ENCODE measurements around the gene P3H3. TPM values are rescaled to one million over a fixed set of nuclear protein-coding genes. Genes with fewer than 3 reads are reported as not detected.

P3H3 gene
- total RNA-seq, 6 donors from 2014 or later, result 2.7 to 15.7 (median 7.0) TPM

DNA sequence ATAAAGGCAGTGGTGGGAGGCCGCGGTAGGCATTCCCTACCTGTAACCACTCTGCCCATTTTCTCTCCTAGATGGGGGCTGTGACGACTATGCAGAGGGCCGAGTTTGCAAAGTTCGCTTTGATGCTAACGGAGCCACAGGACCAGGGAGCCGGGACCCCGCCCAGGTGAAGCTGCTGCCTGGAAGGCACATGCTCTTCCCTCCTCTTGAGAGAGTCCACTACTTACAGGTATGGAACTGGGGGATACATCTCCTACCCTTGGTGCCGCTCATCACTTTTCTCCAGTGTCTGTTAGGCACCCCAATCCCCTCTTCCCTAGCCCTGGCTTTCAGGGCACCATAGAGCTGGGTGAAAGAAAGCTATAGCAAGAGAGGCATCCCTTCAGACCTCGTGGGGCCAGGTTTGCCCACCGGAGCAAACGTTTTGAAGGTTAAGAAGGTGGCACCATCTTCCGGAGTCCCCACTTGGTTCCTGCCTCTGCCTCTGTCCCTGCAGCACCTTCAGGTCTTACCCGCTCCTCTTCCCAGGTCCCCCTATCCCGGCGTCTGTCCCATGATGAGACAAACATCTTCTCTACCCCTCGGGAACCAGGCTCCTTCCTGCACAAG is 2.0 kb upstream of the P3H3 start:
- Histone ChIP-seq H3K9me3 (no peaks in the 10 kb centered on the region), H3K27ac (no peak overlapping the region), H3K4me3 (no peak overlapping the region), H3K4me1 (peaks cover 22 to 46% (median 39%) of the 10 kb centered on the region in 4 donors), H3K36me3 (no peaks in the 10 kb centered on the region), H3K27me3 (peaks cover 0 to 23% (median 9%) of the 10 kb centered on the region in 4 donors)
- ATAC-seq (ENCODE audit: low FRiP score in 2 of 2) (no peak), DNase-seq (no peak)
- WGBS, 2 donors, result 83 to 87% methylated on average over 9 to 17 of the region's 17 CpGs
- TF ChIP-seq POLR2AphosphoS5 (IDR thresholded peaks at IDR 0.05) (no peak), EP300 (IDR thresholded peaks at IDR 0.05) (no peak), POLR2A (IDR thresholded peaks at IDR 0.05) (no peak)
- TF ChIP-seq, protein P1, sequence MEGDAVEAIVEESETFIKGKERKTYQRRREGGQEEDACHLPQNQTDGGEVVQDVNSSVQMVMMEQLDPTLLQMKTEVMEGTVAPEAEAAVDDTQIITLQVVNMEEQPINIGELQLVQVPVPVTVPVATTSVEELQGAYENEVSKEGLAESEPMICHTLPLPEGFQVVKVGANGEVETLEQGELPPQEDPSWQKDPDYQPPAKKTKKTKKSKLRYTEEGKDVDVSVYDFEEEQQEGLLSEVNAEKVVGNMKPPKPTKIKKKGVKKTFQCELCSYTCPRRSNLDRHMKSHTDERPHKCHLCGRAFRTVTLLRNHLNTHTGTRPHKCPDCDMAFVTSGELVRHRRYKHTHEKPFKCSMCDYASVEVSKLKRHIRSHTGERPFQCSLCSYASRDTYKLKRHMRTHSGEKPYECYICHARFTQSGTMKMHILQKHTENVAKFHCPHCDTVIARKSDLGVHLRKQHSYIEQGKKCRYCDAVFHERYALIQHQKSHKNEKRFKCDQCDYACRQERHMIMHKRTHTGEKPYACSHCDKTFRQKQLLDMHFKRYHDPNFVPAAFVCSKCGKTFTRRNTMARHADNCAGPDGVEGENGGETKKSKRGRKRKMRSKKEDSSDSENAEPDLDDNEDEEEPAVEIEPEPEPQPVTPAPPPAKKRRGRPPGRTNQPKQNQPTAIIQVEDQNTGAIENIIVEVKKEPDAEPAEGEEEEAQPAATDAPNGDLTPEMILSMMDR (IDR thresholded peaks at IDR 0.05), result no peak

DNA sequence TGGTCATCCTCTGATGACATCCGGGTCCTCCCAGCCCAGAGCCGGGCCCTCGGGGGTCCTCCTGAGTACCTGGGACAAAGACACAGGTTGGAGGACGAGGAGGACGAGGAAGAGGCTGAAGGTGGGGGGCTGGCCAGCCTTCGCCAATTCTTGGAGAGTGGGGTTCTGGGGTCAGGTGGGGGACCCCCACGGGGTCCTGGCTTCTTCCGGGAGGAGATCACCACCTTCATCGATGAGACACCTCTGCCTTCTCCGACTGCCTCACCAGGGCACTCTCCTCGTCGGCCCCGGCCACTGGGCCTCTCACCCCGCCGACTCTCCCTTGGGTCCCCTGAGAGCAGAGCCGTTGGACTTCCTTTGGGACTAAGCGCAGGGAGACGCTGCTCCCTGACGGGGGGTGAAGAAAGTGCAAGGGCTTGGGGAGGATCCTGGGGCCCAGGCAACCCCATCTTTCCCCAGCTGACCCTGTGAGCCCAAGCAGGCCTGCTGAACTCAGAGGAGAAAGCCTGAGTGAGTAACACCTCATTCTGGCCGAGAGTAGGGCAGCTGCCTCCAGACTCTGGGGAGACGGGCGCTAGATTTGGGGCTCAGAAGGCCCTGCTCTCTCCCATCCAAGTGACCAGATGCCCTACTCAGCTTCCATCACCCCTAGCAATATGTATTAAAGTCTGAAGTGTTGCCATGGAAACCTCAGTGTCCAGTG is 1.3 kb upstream of the P3H3 start:
- Histone ChIP-seq H3K4me3 (no peak overlapping the region), H3K4me1 (peaks cover 18 to 41% (median 32%) of the 10 kb centered on the region in 4 donors), H3K9me3 (no peaks in the 10 kb centered on the region), H3K27ac (peak overlapping the region in 1 of 4 donors; percentile 30), H3K36me3 (no peaks in the 10 kb centered on the region), H3K27me3 (peaks cover 0 to 23% (median 8%) of the 10 kb centered on the region in 4 donors)
- TF ChIP-seq, protein P1 (IDR thresholded peaks at IDR 0.05), result no peak
- TF ChIP-seq EP300 (IDR thresholded peaks at IDR 0.05) (no peak), POLR2AphosphoS5 (IDR thresholded peaks at IDR 0.05) (no peak), POLR2A (IDR thresholded peaks at IDR 0.05) (no peak)
- ATAC-seq (ENCODE audit: low FRiP score in 2 of 2) (no peak), DNase-seq (peak in 1 of 2 donors; percentile 70)
- 76 to 77% methylated on average over 18 to 22 of the region's 22 CpGs for WGBS, 2 donors

DNA sequence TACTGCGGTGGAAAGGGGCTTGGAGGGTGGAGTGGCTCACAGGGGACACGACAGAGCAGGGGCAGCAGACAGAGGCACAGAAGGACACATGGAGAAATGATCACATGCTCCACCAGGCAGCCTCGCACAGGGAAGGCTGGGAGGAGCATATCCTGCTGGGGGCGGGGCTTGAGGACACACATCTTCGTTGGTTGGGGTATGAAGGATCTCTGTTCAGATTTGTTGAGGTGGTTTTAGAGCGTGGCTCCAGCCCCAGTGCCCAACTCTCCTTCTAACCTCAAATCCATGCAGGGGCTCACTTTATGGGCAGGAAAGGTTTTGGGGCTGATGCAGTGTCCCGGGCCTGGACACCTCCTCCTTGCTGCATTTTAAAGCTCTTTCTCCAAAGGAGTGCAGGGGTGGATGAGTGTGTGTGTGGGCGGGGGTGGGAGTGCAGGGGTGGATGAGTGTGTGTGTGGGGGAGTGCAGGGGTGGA is 733 bp upstream of the P3H3 start:
- Histone ChIP-seq H3K4me3 (no peak overlapping the region), H3K27ac (peak overlapping the region in 1 of 4 donors; percentile 30), H3K4me1 (peaks cover 15 to 35% (median 28%) of the 10 kb centered on the region in 4 donors), H3K9me3 (no peaks in the 10 kb centered on the region), H3K27me3 (peaks cover 0 to 23% (median 8%) of the 10 kb centered on the region in 4 donors), H3K36me3 (no peaks in the 10 kb centered on the region)
- peak in 1 of 2 donors; percentile 58 for ATAC-seq (ENCODE audit: low FRiP score in 2 of 2)
- 6 to 15% methylated on average over 7 to 8 of the region's 8 CpGs for WGBS, 2 donors
- no peak for TF ChIP-seq POLR2AphosphoS5 (IDR thresholded peaks at IDR 0.05)
- no peak for TF ChIP-seq EP300 (IDR thresholded peaks at IDR 0.05)
- TF ChIP-seq POLR2A (IDR thresholded peaks at IDR 0.05), result no peak
- TF ChIP-seq, protein P1 (IDR thresholded peaks at IDR 0.05), result no peak
- peak in 1 of 2 donors; percentile 68 for DNase-seq

DNA sequence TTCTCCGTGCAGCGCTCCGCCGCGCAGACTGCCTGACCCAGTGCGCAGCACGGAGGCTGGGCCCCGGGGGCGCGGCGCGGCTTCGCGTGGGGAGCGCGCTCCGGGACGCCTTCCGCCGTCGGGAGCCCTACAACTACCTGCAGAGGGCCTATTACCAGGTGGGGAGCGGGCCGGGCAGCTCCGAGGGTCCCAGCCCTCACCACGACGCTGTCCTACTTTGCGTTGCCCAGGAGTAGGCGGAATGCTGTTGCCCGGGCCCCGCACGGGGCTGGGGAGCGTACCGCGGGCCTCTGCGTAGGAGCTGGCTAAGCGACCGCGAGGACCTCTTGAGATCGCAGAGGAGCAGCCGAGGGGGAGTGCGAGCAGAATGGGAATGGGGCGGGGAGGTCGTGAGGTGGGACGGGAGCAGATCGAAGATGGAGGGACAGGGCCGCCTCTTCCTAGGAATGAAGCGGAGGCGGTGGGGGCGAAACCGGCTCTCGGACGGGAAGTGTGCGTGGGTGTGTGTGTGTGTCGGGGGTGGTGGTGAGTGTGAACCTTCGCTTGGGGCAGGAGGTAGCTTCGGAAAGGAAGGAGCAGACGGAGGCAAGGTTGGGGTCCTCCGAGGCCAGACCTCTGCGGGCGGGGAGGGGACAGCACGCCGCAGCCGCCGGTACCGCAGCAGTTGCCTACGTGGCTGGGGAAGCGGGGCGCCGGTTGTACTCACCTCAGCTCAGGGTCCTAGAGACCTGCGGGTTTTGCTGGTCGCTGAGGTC is 751 bp downstream of the P3H3 start:
- WGBS, 2 donors, result 2 to 3% methylated on average over 41 to 48 of the region's 71 CpGs
- DNase-seq, result peak; percentile 37 to 82

More for the DNA sequence above, 751 bp downstream of the P3H3 start:
- Histone ChIP-seq H3K27ac (peak overlapping the region; percentile 42 to 83 (median 64)), H3K9me3 (no peaks in the 10 kb centered on the region), H3K4me3 (peak overlapping the region; percentile 33 to 81 (median 72)), H3K36me3 (peaks cover 0 to 8% (median 0%) of the 10 kb centered on the region in 4 donors), H3K27me3 (peaks cover 0 to 23% (median 8%) of the 10 kb centered on the region in 4 donors), H3K4me1 (peaks cover 15 to 34% (median 28%) of the 10 kb centered on the region in 4 donors)
- peak in 1 of 2 donors; percentile 41 for ATAC-seq (ENCODE audit: low FRiP score in 2 of 2)
- TF ChIP-seq, protein P1 (IDR thresholded peaks at IDR 0.05), result no peak
- TF ChIP-seq POLR2A (IDR thresholded peaks at IDR 0.05) (peak in 1 of 4 donors; percentile 19), POLR2AphosphoS5 (IDR thresholded peaks at IDR 0.05) (peak in 1 of 2 donors; percentile 28), EP300 (IDR thresholded peaks at IDR 0.05) (no peak)
